Thymus (tissue), 11 donors: Measurements from ENCODE around the gene RUFY1. TPM values are rescaled to one million over a fixed set of nuclear protein-coding genes. Genes with fewer than 3 reads are reported as not detected.
"Not testable (repeated sequence)": the region's sequence is repeated elsewhere in the genome, so short reads cannot be mapped to it uniquely, and the experiment has no call there.

Experiments
- DNase-seq, 9 donors: peaks; one replicate each; pipeline ENCODE4 v3.0.0-alpha.2; 2013; ENCODE audit warnings: low spot score in 9 of 9, low read depth in 6 of 9, missing footprints in 1 of 9
- H3K27ac ChIP-seq, 2 donors: one replicate each; pipeline ENCODE4 v1.5.1; 2013; ENCODE audit warnings: control low read depth in 1 of 2, low read depth in 1 of 2, low read length in 1 of 2, mild to moderate bottlenecking in 1 of 2, moderate library complexity in 1 of 2
- H3K27me3 ChIP-seq, 2 donors: one replicate each; pipeline ENCODE4 v1.5.1; 2013; ENCODE audit warnings: low read length in 1 of 2; ENCODE audit not compliant: control insufficient read depth in 2 of 2, insufficient read depth in 1 of 2
- H3K36me3 ChIP-seq, 2 donors: one replicate each; pipeline ENCODE4 v1.5.1; 2013; ENCODE audit warnings: low read length in 1 of 2, mild to moderate bottlenecking in 1 of 2, moderate library complexity in 1 of 2; ENCODE audit not compliant: control insufficient read depth in 2 of 2, insufficient read depth in 2 of 2
- H3K4me1 ChIP-seq, 2 donors: one replicate each; pipeline ENCODE4 v1.5.1; 2013; ENCODE audit warnings: low read length in 2 of 2; ENCODE audit not compliant: control insufficient read depth in 2 of 2, insufficient read depth in 2 of 2
- H3K4me3 ChIP-seq, 2 donors: one replicate each; pipeline ENCODE4 v1.5.1; 2013; ENCODE audit warnings: low read length in 2 of 2, control low read depth in 1 of 2, mild to moderate bottlenecking in 1 of 2
- H3K9me3 ChIP-seq, 2 donors: one replicate each; pipeline ENCODE4 v1.5.1; 2013; ENCODE audit warnings: low read length in 1 of 2, mild to moderate bottlenecking in 1 of 2; ENCODE audit not compliant: control insufficient read depth in 2 of 2, insufficient read depth in 1 of 2
- WGBS: extraction: QIAGEN DNeasy Blood & Tissue Kit; methylation state at CpG from one replicate; pipeline ENCODE4 v1.1.7; 2013; 5-methylcytosine and 5-hydroxymethylcytosine counted together
- polyA plus RNA-seq: library from polyadenylated mRNA; stranded (reverse); fragments of 200-250 nt; gene quantifications from one replicate; pipeline ENCODE4 v1.2.3, GENCODE V29; 2013
- total RNA-seq: library from RNA; stranded (reverse); fragments of 120-200 nt; gene quantifications from one replicate; pipeline ENCODE4 v1.2.4, GENCODE V29; 2013
- donor health status: healthy.

Gene RUFY1
- total and polyA plus RNA-seq, 2 donors = 31.5 to 40.9 TPM

DNA sequence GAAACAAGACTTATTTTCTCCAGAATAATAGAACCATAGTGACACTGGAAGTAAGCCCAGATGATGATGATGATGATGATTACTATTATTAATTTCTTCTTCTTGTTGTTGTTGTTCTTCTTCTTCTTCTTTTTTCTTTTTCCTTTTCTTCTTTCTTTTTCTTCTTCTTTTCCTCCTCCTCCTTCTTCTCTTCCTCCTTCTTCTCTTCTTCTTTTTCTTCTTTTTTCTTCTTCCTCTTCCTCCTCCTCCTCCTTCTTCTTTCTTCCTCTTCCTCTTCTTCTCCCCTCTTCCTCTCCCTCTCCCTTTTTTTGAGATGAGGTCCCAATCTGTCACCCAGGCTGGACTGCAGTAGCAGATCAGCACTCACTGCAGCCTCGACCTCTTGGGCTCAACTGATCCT is 40.5 kb upstream of the RUFY1 start:
- peaks cover 3% of the 10 kb centered on the region in 2 donors for H3K4me1 ChIP-seq
- H3K4me3 ChIP-seq = no peak overlapping the region
- H3K9me3 ChIP-seq = no peaks in the 10 kb centered on the region
- no peaks in the 10 kb centered on the region for H3K36me3 ChIP-seq
- H3K27ac ChIP-seq = no peak overlapping the region
- DNase-seq = no peak
- no peaks in the 10 kb centered on the region for H3K27me3 ChIP-seq
- 90% methylated on average over 1 of the region's 1 CpG for WGBS

DNA sequence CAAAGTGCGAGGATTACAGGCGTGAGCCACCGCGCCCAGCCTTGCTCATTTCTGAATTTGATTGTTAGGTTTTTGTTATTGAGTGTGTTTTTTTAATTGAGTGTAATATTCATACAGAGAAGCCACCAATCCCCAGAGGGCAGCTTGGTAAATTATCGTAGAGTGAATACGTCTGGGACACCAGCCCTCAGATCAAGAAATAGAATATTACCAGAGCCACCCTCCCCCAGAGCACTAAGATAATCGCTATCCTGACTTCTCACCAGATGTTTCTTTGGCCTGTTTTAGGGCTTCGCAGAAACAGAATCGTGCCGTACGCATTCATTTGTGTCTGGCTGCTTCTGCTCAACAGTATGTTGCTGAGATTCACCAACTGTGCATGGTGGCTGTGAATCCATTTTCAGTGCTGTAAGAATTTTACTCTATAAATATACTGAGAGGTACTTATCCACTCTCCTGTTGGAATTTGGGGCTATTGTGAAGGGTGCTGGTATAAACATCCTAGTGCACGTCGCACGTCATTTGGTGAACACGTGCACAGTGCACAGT is 37.8 kb upstream of the RUFY1 start:
- H3K27me3 ChIP-seq = no peaks in the 10 kb centered on the region
- 96% methylated on average over 15 of the region's 15 CpGs for WGBS

DNA sequence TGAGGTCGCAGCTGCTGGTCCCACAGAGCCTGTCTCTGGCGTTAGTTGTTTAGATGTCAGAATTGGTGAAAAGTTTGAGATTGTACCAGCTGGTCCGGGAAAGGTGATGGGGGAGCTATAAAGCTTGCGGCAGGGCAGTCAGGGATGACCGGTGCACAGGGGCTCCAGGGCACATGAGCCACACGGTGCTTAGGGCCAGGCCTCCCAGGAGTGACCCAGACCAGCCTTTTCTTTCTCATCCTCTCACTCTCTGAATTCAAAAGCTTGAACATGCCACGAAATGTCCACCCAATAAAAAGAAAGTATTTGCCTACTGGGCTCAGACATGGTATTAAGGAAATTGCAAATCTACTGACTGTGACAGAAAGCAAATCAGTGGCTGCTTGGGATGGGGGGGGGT is 34.9 kb upstream of the RUFY1 start:
- 90% methylated on average over 7 of the region's 7 CpGs for WGBS
- DNase-seq, H3K27me3 ChIP-seq, H3K27ac ChIP-seq, H3K4me3 ChIP-seq, H3K9me3 ChIP-seq, H3K4me1 ChIP-seq, H3K36me3 ChIP-seq: not testable (repeated sequence)

More for the DNA sequence above, 37.8 kb upstream of the RUFY1 start:
- Histone ChIP-seq H3K27ac (no peak overlapping the region), H3K4me3 (no peak overlapping the region), H3K36me3 (no peaks in the 10 kb centered on the region), H3K9me3 (no peaks in the 10 kb centered on the region), H3K4me1 (peaks cover 3% of the 10 kb centered on the region in 2 donors)
- no peak for DNase-seq

DNA sequence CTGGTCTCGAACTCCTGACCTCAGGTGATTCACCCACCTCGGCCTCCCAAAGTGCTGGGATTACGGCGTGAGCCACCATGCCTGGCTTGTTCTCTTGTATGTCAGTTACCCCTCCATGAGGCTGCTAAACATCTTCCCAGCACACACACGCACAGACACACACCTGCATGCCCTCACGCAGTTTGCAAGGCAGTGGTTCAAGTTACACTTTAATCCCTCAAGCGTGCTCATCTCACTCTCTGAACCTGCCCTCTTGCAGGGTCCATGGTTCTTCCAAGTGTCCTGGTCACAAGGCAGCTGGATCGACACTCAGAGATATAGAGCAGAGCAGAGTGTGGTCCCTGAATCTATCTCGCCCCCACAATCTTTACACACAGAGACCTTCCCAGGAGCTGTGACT is 34.1 kb upstream of the RUFY1 start:
- no peak overlapping the region for H3K27ac ChIP-seq
- DNase-seq = no peak
- H3K27me3 ChIP-seq = no peaks in the 10 kb centered on the region
- no peaks in the 10 kb centered on the region for H3K9me3 ChIP-seq
- peaks cover 2 to 3% of the 10 kb centered on the region in 2 donors for H3K4me1 ChIP-seq
- H3K4me3 ChIP-seq = no peak overlapping the region
- H3K36me3 ChIP-seq = no peaks in the 10 kb centered on the region
- WGBS = 85% methylated on average over 9 of the region's 9 CpGs

DNA sequence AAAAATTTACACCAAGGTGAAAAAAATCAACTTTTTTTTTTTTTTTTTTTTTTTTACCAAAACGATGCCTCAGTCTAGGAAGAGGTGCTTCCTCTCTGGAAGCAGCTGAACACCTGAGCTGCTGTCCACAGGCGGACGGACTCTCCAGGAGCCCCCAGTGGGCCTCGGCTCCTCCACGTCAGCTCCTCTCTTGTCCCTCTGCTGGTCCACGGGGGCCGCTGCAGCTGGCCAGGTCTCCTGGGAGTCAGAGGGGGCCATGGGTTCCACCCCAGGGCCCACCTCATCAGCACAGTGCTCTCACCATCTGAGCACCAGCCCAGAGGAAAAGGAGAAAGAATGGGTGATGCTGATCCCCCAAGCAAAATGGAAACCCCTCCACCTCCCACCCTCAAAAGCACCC is 32.6 kb upstream of the RUFY1 start:
- H3K27ac ChIP-seq, H3K4me3 ChIP-seq, H3K4me1 ChIP-seq, H3K27me3 ChIP-seq, H3K9me3 ChIP-seq, H3K36me3 ChIP-seq, DNase-seq: not testable (repeated sequence)
- 62% methylated on average over 2 of the region's 7 CpGs for WGBS

DNA sequence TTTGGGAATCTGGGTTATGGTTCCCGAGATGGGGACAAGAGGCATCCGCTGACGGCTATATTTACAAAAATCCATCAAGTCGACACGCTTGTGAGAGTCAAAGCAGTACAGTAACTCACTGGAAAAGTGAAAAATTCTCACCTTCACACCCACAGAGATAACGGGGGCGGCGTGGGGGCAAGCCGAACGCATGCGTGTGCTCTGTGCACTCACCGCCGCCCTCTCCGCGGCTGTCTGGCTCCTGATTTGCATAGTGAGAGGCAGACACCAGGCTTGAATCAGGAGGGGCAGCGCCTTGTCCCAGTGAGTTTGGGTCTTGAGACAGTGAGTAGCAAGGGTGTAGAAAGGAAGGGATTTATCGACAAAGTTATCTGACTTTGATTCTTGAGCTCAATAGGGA is 32.0 kb upstream of the RUFY1 start:
- not testable (repeated sequence) for H3K27ac ChIP-seq, H3K36me3 ChIP-seq, DNase-seq, H3K4me1 ChIP-seq, H3K9me3 ChIP-seq, H3K27me3 ChIP-seq, H3K4me3 ChIP-seq
- WGBS = 87% methylated on average over 14 of the region's 17 CpGs

DNA sequence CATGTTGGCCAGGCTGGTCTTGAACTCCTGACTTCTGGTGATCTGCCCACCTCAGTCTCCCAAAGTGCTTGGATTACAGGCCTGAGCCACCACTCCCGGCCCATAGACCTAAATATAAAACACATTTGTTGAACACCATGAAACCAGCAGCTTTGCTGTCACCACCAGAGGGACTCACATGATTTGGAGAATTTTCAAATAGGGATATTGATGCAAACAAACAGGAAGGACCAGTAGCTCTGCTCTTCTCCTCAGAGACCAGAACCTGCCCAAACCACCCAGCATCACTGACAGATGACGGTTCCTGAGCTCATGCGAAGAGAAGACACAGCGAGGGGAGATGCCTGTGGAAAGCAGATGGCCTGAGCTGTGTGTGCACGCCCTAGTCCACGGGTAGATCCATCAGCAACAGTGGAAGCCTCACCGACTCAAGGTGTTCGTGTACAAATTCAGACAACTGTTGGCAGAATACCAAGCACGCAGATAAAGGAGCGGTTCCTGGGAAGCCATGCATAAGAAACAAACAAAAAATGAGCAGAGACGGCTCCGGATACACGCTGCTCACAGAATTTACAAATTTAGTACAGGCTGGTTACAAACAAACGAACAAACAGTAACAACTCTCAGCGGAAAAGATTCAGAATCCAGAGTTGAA is 30.8 kb upstream of the RUFY1 start:
- not testable (repeated sequence) for H3K4me1 ChIP-seq, H3K27me3 ChIP-seq, DNase-seq, H3K36me3 ChIP-seq, H3K9me3 ChIP-seq, H3K4me3 ChIP-seq, H3K27ac ChIP-seq
- 94% methylated on average over 14 of the region's 15 CpGs for WGBS

DNA sequence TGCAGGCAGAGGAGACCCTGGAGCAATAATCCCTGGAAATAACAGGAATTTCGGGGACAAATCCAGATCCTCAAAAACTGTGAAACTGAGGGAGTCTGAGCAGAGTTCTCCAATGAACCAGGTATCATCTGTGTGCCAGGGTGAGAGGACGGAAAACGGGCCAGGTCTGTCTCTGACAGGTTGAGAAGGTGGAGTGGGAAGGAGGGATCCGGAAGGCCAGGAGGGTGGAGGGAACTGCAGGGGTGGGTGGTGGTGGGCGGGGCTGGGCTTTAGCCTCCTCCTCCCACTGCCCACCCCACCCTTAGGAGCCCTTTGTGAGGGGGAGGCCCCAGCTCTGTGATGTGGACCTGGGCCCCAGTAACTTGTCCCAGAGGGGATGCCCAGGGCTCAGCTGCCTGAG is 28.2 kb upstream of the RUFY1 start:
- not testable (repeated sequence) for H3K9me3 ChIP-seq, H3K27me3 ChIP-seq, H3K4me1 ChIP-seq, H3K27ac ChIP-seq, H3K4me3 ChIP-seq, H3K36me3 ChIP-seq, DNase-seq
- 97% methylated on average over 4 of the region's 5 CpGs for WGBS

DNA sequence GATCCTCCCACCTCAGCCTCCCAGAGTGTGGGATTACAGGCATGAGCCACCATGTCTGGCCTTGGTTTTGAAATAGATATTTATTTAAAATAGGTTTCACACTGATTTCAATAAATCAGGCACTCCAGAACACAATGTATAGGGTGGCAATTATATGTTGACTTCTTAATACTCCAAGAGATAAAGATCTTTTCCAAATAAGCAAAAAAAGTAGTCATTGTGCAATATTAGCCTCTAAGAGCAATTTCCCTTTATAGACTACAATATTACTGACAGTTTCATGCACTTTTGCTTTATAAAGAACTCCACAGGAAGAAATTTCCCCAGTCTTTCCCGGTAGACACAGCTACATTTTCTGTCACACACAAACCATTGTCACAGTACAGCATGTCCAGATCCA is 23.4 kb upstream of the RUFY1 start:
- DNase-seq = no peak
- Histone ChIP-seq H3K4me3 (no peak overlapping the region), H3K27ac (no peak overlapping the region), H3K4me1 (peaks cover 7 to 11% of the 10 kb centered on the region in 2 donors), H3K9me3 (peaks cover 0 to 6% of the 10 kb centered on the region in 2 donors), H3K36me3 (no peaks in the 10 kb centered on the region), H3K27me3 (peaks cover 0 to 3% of the 10 kb centered on the region in 2 donors)
- 72% methylated on average over 1 of the region's 1 CpG for WGBS
